Measurements from ENCODE around the gene CSMD2. TPM values are rescaled to one million over a fixed set of nuclear protein-coding genes. Genes with fewer than 3 reads are reported as not detected.

CSMD2 gene
- total and polyA plus RNA-seq, 7 donors = 0.02 to 0.32 (median 0.10) TPM

DNA sequence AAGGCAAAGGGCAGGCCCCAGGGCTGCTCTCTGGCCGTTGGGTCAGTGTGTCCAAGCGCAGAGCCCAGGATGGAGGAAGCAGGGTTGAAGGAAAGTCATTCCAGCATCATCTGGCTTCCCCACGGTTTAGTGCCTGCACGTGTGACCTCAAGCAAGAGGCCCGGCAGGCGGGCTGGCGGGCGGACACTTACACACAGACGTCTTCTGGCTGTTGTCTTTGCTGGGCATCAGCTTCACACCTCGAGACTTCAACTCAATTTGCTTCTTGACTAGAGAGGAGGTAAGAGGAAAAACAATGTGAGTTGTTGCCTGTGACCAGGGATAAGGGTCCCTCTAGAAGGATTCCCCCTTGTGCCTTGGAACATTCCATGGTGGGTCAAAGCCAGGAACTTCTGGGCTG lies 339.5 kb downstream of the CSMD2 start:
- ATAC-seq (no peak), DNase-seq (no peak)
- TF ChIP-seq, protein P1, sequence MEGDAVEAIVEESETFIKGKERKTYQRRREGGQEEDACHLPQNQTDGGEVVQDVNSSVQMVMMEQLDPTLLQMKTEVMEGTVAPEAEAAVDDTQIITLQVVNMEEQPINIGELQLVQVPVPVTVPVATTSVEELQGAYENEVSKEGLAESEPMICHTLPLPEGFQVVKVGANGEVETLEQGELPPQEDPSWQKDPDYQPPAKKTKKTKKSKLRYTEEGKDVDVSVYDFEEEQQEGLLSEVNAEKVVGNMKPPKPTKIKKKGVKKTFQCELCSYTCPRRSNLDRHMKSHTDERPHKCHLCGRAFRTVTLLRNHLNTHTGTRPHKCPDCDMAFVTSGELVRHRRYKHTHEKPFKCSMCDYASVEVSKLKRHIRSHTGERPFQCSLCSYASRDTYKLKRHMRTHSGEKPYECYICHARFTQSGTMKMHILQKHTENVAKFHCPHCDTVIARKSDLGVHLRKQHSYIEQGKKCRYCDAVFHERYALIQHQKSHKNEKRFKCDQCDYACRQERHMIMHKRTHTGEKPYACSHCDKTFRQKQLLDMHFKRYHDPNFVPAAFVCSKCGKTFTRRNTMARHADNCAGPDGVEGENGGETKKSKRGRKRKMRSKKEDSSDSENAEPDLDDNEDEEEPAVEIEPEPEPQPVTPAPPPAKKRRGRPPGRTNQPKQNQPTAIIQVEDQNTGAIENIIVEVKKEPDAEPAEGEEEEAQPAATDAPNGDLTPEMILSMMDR (IDR thresholded peaks at IDR 0.05) = no peak
- intact Hi-C loops (cut with DNase I) = no loop called here
- no peak overlapping the region for H3K4me3 ChIP-seq
- no peak overlapping the region for H3K27ac ChIP-seq
- H3K4me1 ChIP-seq = no peaks in the 10 kb centered on the region
- 77 to 81% (median 78%) methylated on average over 10 of the region's 10 CpGs for WGBS, 3 donors
- H3K9me3 ChIP-seq = no peaks in the 10 kb centered on the region
- H3K27me3 ChIP-seq (ENCODE audit: insufficient read depth in 3 of 3, low read length in 2 of 3) = peaks cover 0 to 9% (median 1%) of the 10 kb centered on the region in 3 donors
- H3K36me3 ChIP-seq (ENCODE audit: insufficient read depth in 1 of 2, low read depth in 1 of 2) = no peaks in the 10 kb centered on the region

DNA sequence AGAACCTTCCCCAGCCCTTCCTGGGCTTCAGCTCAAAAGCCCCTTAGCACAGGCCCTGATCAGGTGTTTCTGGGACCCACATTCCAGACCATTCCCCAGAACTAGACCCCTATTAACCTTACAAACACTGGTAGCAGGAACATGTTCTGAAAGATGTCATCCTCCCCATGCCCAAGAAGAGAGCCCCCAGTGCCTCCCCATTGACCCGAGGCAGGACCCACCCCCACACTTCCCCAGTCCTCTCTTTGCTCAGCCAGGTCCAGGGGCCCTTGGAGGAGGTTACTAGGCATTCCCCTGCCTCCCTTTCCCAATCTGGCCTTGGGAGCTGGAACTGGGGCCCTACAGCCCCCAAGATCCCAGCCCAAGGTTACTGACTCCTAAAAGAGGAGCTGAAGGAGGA lies 340.1 kb downstream of the CSMD2 start:
- ATAC-seq (no peak), DNase-seq (no peak)
- H3K27ac ChIP-seq = no peak overlapping the region
- H3K9me3 ChIP-seq = no peaks in the 10 kb centered on the region
- TF ChIP-seq, protein P1 (IDR thresholded peaks at IDR 0.05) = no peak
- H3K36me3 ChIP-seq (ENCODE audit: insufficient read depth in 1 of 2, low read depth in 1 of 2) = no peaks in the 10 kb centered on the region
- H3K27me3 ChIP-seq (ENCODE audit: insufficient read depth in 3 of 3, low read length in 2 of 3) = peaks cover 0 to 9% (median 1%) of the 10 kb centered on the region in 3 donors
- intact Hi-C loops (cut with DNase I) = no loop called here
- no peaks in the 10 kb centered on the region for H3K4me1 ChIP-seq
- WGBS, 3 donors = 67 to 82% (median 78%) methylated on average over 1 of the region's 1 CpG
- no peak overlapping the region for H3K4me3 ChIP-seq

DNA sequence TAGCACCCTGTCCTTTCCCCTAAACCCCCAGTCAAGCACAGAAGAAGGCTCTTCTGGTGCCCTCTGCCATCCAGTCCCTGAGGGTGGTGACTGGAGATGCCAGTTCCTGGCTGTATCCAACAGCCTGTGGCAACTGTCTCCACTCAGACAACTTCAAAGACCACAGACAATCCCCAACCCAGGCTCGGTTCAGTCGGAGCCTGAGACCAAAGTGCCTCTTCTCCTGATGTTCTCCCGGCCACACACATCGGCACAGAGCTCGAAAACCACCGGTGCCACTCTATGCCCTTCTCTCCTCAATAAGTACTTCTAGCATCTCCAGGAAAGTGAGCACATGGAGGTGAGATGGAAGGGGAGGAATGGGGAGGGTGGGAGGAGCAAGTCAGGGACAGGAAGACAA lies 340.7 kb downstream of the CSMD2 start:
- intact Hi-C loops (cut with DNase I) = no loop called here
- peaks cover 0 to 9% (median 1%) of the 10 kb centered on the region in 3 donors for H3K27me3 ChIP-seq (ENCODE audit: insufficient read depth in 3 of 3, low read length in 2 of 3)
- no peak overlapping the region for H3K4me3 ChIP-seq
- H3K36me3 ChIP-seq (ENCODE audit: insufficient read depth in 1 of 2, low read depth in 1 of 2) = no peaks in the 10 kb centered on the region
- ATAC-seq (no peak), DNase-seq (no peak)
- 85 to 88% (median 87%) methylated on average over 6 of the region's 6 CpGs for WGBS, 3 donors
- no peaks in the 10 kb centered on the region for H3K9me3 ChIP-seq
- H3K4me1 ChIP-seq = no peaks in the 10 kb centered on the region
- TF ChIP-seq, protein P1 (IDR thresholded peaks at IDR 0.05) = no peak
- no peak overlapping the region for H3K27ac ChIP-seq

DNA sequence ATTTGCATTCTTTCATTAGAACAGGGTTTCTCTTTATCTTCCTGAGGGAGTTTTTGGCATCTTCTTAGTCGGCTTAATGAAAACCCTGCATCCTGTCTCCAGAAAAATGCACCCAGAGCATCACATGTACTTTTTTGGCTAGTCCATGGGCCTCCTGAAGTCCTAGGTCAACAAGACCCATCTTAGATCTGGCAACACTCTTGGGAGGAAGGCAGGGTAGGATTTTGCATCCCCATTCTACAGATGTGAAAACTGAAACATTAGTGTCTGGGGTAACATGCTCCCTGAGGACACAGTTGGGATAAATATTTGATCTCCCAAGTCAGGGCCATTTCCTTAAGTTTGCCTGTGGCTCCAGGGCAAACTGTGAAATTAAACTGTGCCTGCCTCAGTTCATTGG lies 341.2 kb downstream of the CSMD2 start:
- intact Hi-C loops (cut with DNase I) = no loop called here
- H3K27me3 ChIP-seq (ENCODE audit: insufficient read depth in 3 of 3, low read length in 2 of 3) = peaks cover 0 to 9% (median 1%) of the 10 kb centered on the region in 3 donors
- WGBS, 3 donors = 69 to 91% (median 69%) methylated on average over 1 of the region's 1 CpG

DNA sequence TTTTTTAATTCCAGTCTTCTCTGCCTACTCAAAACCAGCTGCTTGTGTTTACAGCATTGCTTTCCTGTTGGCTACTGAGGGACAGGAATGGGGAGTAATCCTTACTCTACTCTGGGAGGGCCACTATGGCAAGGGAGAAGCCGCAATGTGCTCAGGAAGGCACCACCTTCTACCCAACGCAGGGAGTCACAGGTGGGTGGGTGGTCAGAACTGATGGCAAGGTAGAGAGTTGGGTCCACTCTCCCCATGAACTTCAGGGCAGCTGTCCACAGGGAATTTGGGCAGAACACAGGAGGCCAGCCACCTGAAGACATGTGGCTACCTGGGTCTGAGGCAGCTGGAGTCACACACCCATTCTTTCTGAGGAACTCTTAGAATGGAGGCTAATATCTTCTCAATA lies 341.6 kb downstream of the CSMD2 start:
- WGBS, 3 donors = 91 to 95% (median 94%) methylated on average over 2 of the region's 2 CpGs
- H3K27me3 ChIP-seq (ENCODE audit: insufficient read depth in 3 of 3, low read length in 2 of 3) = peaks cover 0 to 9% (median 1%) of the 10 kb centered on the region in 3 donors

More for the DNA sequence above, 341.2 kb downstream of the CSMD2 start:
- no peak overlapping the region for H3K4me3 ChIP-seq
- TF ChIP-seq, protein P1 (IDR thresholded peaks at IDR 0.05) = no peak
- H3K36me3 ChIP-seq (ENCODE audit: insufficient read depth in 1 of 2, low read depth in 1 of 2) = no peaks in the 10 kb centered on the region
- no peaks in the 10 kb centered on the region for H3K9me3 ChIP-seq
- H3K27ac ChIP-seq = no peak overlapping the region
- ATAC-seq (no peak), DNase-seq (no peak)
- no peaks in the 10 kb centered on the region for H3K4me1 ChIP-seq

More for the DNA sequence above, 341.6 kb downstream of the CSMD2 start:
- Histone ChIP-seq H3K36me3 (ENCODE audit: insufficient read depth in 1 of 2, low read depth in 1 of 2) (no peaks in the 10 kb centered on the region), H3K4me1 (no peaks in the 10 kb centered on the region), H3K27ac (no peak overlapping the region), H3K4me3 (no peak overlapping the region), H3K9me3 (no peaks in the 10 kb centered on the region)
- TF ChIP-seq, protein P1 (IDR thresholded peaks at IDR 0.05) = no peak
- intact Hi-C loops (cut with DNase I) = no loop called here
- no peak for ATAC-seq
- no peak for DNase-seq

All from psoas muscle (tissue), 8 donors.